Prostate gland (tissue), 2 donors: Measurements from ENCODE around the gene ELF2. TPM values are rescaled to one million over a fixed set of nuclear protein-coding genes. Genes with fewer than 3 reads are reported as not detected.

Experiments used
- DNase-seq: peaks from one replicate; pipeline ENCODE4 v3.0.0-alpha.2; 2019; ENCODE audit warnings: low spot score
- H3K27ac ChIP-seq, 2 donors: fragments of 200-600 bp; sonication (generic); 2 replicates each; pipeline ENCODE4 v1.5.1; 2017 to 2019
- H3K27me3 ChIP-seq: fragments of 200-600 bp; sonication (generic); replicated peaks from 2 replicates; pipeline ENCODE4 v1.5.1; 2019; ENCODE audit not compliant: insufficient read depth
- H3K36me3 ChIP-seq, 2 donors: fragments of 200-600 bp; sonication (generic); 1 replicate in 1 of 2; 2 replicates in 1 of 2; pipeline versions ENCODE4 v1.5.1 to v1.8.1; 2017 to 2019
- H3K4me1 ChIP-seq: fragments of 200-600 bp; sonication (generic); replicated peaks from 2 replicates; pipeline ENCODE4 v1.5.1; 2019
- H3K4me3 ChIP-seq, 2 donors: fragments of 200-600 bp; sonication (generic); 2 replicates each; pipeline ENCODE4 v1.5.1; 2017 to 2019
- H3K9me3 ChIP-seq: fragments of 200-600 bp; sonication (generic); 2 replicates; pipeline ENCODE4 v1.5.1; 2017
- CTCF ChIP-seq, 4 experiments: fragments of 200-600 bp in 2 of 4; fragments of 450-650 bp in 2 of 4; sonication (generic) in 2 of 4; IDR thresholded peaks; 1 replicate in 3 of 4; 2 replicates in 1 of 4; pipeline ENCODE4 v1.5.1; 2016 to 2019; ENCODE audit warnings: antibody characterized with exemption in 4 of 4, mild to moderate bottlenecking in 2 of 4, moderate library complexity in 2 of 4
- POLR2A ChIP-seq: fragments of 450-650 bp; IDR thresholded peaks from one replicate; pipeline ENCODE4 v1.6.1; 2016; ENCODE audit warnings: antibody characterized with exemption, mild to moderate bottlenecking
- POLR2AphosphoS5 ChIP-seq: sonication (generic); formaldehyde crosslinking; IDR thresholded peaks from one replicate; pipeline ENCODE4 v1.6.1; 2017; ENCODE audit warnings: antibody characterized with exemption
- WGBS: methylation state at CpG from one replicate; pipeline ENCODE4 v1.1.5; 2018; 5-methylcytosine and 5-hydroxymethylcytosine counted together
- intact Hi-C: fragments of 100-400 bp; cut with DNase I; formaldehyde crosslinking; loops from one replicate; pipeline ENCODE4 v1.14.2; 2022
- total RNA-seq, 2 donors: library from RNA; depleted of rRNA; stranded (reverse); fragments of >200 nt; gene quantifications; one replicate each; pipeline ENCODE4 v1.1.0, GENCODE V29; 2016

ELF2 gene
- total RNA-seq, 2 donors from 2014 or later = 53.2 to 61.7 TPM

- WGBS = 90% methylated on average over 2 of the region's 2 CpGs
- Histone ChIP-seq H3K36me3 (no peaks in the 10 kb centered on the region), H3K27ac (no peak overlapping the region)
Observed at GRCh38 chr4:139044291-139044690, 132.7 kb downstream of the ELF2 start.

GRCh38 chr4:139042981-139043460 is 134.0 kb downstream of the ELF2 start:
- no peak for DNase-seq
- no peak overlapping the region for H3K4me3 ChIP-seq
- no peaks in the 10 kb centered on the region for H3K27me3 ChIP-seq
- intact Hi-C loops = no loop called here
- H3K9me3 ChIP-seq = no peaks in the 10 kb centered on the region
- no peak overlapping the region for H3K27ac ChIP-seq
- 61% methylated on average over 10 of the region's 10 CpGs for WGBS
- H3K36me3 ChIP-seq = no peaks in the 10 kb centered on the region
- no peaks in the 10 kb centered on the region for H3K4me1 ChIP-seq
- TF ChIP-seq POLR2AphosphoS5 (peak; percentile 24), POLR2A (no peak), CTCF (IDR thresholded peaks at IDR 0.05) (no peak)

More at GRCh38 chr4:139044291-139044690, 132.7 kb downstream of the ELF2 start:
- Histone ChIP-seq H3K27me3 (no peaks in the 10 kb centered on the region), H3K4me1 (no peaks in the 10 kb centered on the region), H3K4me3 (no peak overlapping the region), H3K9me3 (no peaks in the 10 kb centered on the region)
- TF ChIP-seq CTCF (IDR thresholded peaks at IDR 0.05) = no peak
- no peak for TF ChIP-seq POLR2AphosphoS5
- no peak for TF ChIP-seq POLR2A
- intact Hi-C loops = no loop called here
- no peak for DNase-seq

- WGBS = 76% methylated on average over 1 of the region's 1 CpG
- Histone ChIP-seq H3K4me3 (no peak overlapping the region), H3K4me1 (no peaks in the 10 kb centered on the region), H3K9me3 (no peaks in the 10 kb centered on the region), H3K36me3 (no peaks in the 10 kb centered on the region), H3K27ac (no peak overlapping the region), H3K27me3 (no peaks in the 10 kb centered on the region)
- DNase-seq = no peak
- intact Hi-C loops = no loop called here
- TF ChIP-seq POLR2A (no peak), POLR2AphosphoS5 (no peak)
Observed at GRCh38 chr4:139038874-139039443, 138.1 kb downstream of the ELF2 start.

DNA sequence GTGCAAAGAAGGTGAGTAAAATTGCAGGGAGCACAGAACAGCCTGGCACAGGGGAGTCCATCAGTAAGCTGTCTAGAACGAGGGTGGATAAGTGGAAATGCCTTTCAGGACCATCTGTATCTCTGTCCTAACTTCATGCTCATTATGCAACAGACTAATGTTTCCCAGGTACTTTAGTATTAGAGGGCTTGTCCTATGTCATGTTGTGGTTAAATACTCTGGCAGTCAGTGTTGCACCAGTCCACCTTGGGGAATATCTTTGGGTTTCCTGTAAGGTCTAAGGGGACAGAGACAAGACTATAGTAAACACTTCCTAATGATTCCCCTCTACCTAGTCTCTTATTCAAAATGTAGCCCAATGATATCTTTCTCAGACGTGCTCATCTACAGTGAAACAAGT is 140.1 kb downstream of the ELF2 start:
- intact Hi-C loops = no loop called here
- 90% methylated on average over 2 of the region's 2 CpGs for WGBS
- H3K4me3 ChIP-seq = no peak overlapping the region
- TF ChIP-seq CTCF (IDR thresholded peaks at IDR 0.05) = no peak
- TF ChIP-seq POLR2AphosphoS5 = no peak
- TF ChIP-seq POLR2A = no peak
- DNase-seq = no peak
- no peaks in the 10 kb centered on the region for H3K9me3 ChIP-seq
- no peaks in the 10 kb centered on the region for H3K27me3 ChIP-seq
- H3K36me3 ChIP-seq = no peaks in the 10 kb centered on the region
- H3K27ac ChIP-seq = no peak overlapping the region
- no peaks in the 10 kb centered on the region for H3K4me1 ChIP-seq

DNA sequence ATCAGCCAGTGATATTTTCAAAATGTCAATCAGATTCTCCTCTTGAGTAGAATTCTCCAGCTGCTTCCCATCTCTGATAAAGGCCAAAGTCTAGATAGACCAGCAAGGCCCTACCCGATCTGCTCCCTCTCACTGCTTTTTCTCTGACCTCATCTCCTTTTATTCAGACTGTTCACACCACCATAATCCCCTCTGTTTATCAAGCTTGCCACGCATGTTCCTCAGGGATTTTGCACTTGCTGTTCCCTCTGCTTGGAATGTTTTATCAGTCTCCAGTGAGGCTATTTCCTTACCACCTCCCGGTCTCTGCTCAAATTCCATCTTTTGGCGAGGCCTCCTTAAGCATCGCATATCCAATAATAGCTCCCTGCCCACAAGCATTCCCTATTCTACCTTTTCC is 141.4 kb downstream of the ELF2 start:
- Histone ChIP-seq H3K4me3 (no peak overlapping the region), H3K36me3 (no peaks in the 10 kb centered on the region), H3K4me1 (no peaks in the 10 kb centered on the region), H3K27ac (no peak overlapping the region), H3K9me3 (no peaks in the 10 kb centered on the region), H3K27me3 (no peaks in the 10 kb centered on the region)
- TF ChIP-seq POLR2A (no peak), POLR2AphosphoS5 (no peak), CTCF (IDR thresholded peaks at IDR 0.05) (no peak)
- WGBS = 91% methylated on average over 5 of the region's 5 CpGs
- DNase-seq = no peak
- intact Hi-C loops = no loop called here
